ENCODE data around the gene SORT1. TPM values are rescaled to one million over a fixed set of nuclear protein-coding genes. Genes with fewer than 3 reads are reported as not detected.

Gene SORT1
- total RNA-seq, 1 donor from 2014 or later = 7.9 TPM

GRCh38 chr1:109365642-109366204 is 32.0 kb downstream of the SORT1 start:
- FAIRE-seq = no peak
- no peaks in the 10 kb centered on the region for H3K36me3 ChIP-seq (ENCODE audit: control insufficient read depth, insufficient read depth, low read length)
- no peaks in the 10 kb centered on the region for H3K27me3 ChIP-seq (ENCODE audit: control insufficient read depth, insufficient read depth, low read length)
- H3K4me3 ChIP-seq (ENCODE audit: low read depth, low read length) = no peak overlapping the region
- TF ChIP-seq CTCF (IDR thresholded peaks at IDR 0.05; ENCODE audit: insufficient read depth, low read length, severe bottlenecking) = no peak
- no peak for DNase-seq (ENCODE audit: low read depth)

GRCh38 chr1:109361649-109362048 is 36.1 kb downstream of the SORT1 start:
- no peaks in the 10 kb centered on the region for H3K36me3 ChIP-seq (ENCODE audit: control insufficient read depth, insufficient read depth, low read length)
- H3K27me3 ChIP-seq (ENCODE audit: control insufficient read depth, insufficient read depth, low read length) = no peaks in the 10 kb centered on the region
- H3K4me3 ChIP-seq (ENCODE audit: low read depth, low read length) = no peak overlapping the region
- TF ChIP-seq CTCF (IDR thresholded peaks at IDR 0.05; ENCODE audit: insufficient read depth, low read length, severe bottlenecking) = no peak
- peak; percentile 31 for DNase-seq (ENCODE audit: low read depth)
- FAIRE-seq = no peak

- TF ChIP-seq CTCF (IDR thresholded peaks at IDR 0.05; ENCODE audit: insufficient read depth, low read length, severe bottlenecking) = no peak
- Histone ChIP-seq H3K4me3 (ENCODE audit: low read depth, low read length) (no peak overlapping the region), H3K36me3 (ENCODE audit: control insufficient read depth, insufficient read depth, low read length) (no peaks in the 10 kb centered on the region), H3K27me3 (ENCODE audit: control insufficient read depth, insufficient read depth, low read length) (no peaks in the 10 kb centered on the region)
- FAIRE-seq (no peak), DNase-seq (ENCODE audit: low read depth) (no peak)
These were observed 36.6 kb downstream of the SORT1 start for GRCh38 chr1:109361069-109361468.

GRCh38 chr1:109357616-109358015 is 40.1 kb downstream of the SORT1 start:
- TF ChIP-seq CTCF (IDR thresholded peaks at IDR 0.05; ENCODE audit: insufficient read depth, low read length, severe bottlenecking) = no peak
- H3K36me3 ChIP-seq (ENCODE audit: control insufficient read depth, insufficient read depth, low read length) = no peaks in the 10 kb centered on the region
- H3K4me3 ChIP-seq (ENCODE audit: low read depth, low read length) = no peak overlapping the region
- DNase-seq (ENCODE audit: low read depth) (no peak), FAIRE-seq (no peak)
- H3K27me3 ChIP-seq (ENCODE audit: control insufficient read depth, insufficient read depth, low read length) = no peaks in the 10 kb centered on the region

- DNase-seq (ENCODE audit: low read depth) (peak; percentile 18), FAIRE-seq (no peak)
These were observed 40.8 kb downstream of the SORT1 start for GRCh38 chr1:109356915-109357314.

More at GRCh38 chr1:109356915-109357314, 40.8 kb downstream of the SORT1 start:
- no peak for TF ChIP-seq CTCF (IDR thresholded peaks at IDR 0.05; ENCODE audit: insufficient read depth, low read length, severe bottlenecking)
- no peaks in the 10 kb centered on the region for H3K27me3 ChIP-seq (ENCODE audit: control insufficient read depth, insufficient read depth, low read length)
- H3K36me3 ChIP-seq (ENCODE audit: control insufficient read depth, insufficient read depth, low read length) = no peaks in the 10 kb centered on the region
- no peak overlapping the region for H3K4me3 ChIP-seq (ENCODE audit: low read depth, low read length)
